H9 (cell line): ENCODE data around the gene LRCOL1. TPM values are rescaled to one million over a fixed set of nuclear protein-coding genes. Genes with fewer than 3 reads are reported as not detected.

ENCODE experiments used
- DNase-seq: peaks from one replicate; pipeline ENCODE4 v3.0.0-alpha.2; 2017
- H2AFZ ChIP-seq: one replicate; pipeline ENCODE4 v1.6.1; 2013; ENCODE audit warnings: mild to moderate bottlenecking, low read length, control low read depth, moderate library complexity
- H2AK5ac ChIP-seq: 2 replicates; pipeline ENCODE4 v1.6.1; 2013; ENCODE audit warnings: low read length, control low read depth, mixed read lengths; ENCODE audit not compliant: insufficient read length
- H2BK120ac ChIP-seq: one replicate; pipeline ENCODE4 v1.6.1; 2013; ENCODE audit warnings: low read depth, mild to moderate bottlenecking, low read length, control low read depth, inconsistent platforms; ENCODE audit not compliant: poor library complexity, severe bottlenecking
- H2BK12ac ChIP-seq: 2 replicates; pipeline ENCODE4 v1.6.1; 2013; ENCODE audit warnings: low read length, control low read depth, mixed read lengths, low read depth; ENCODE audit not compliant: insufficient read length
- H2BK15ac ChIP-seq: 2 replicates; pipeline ENCODE4 v1.6.1; 2013; ENCODE audit warnings: low read depth, low read length, control low read depth
- H2BK20ac ChIP-seq: one replicate; pipeline ENCODE4 v1.6.1; 2013; ENCODE audit warnings: low read depth, mild to moderate bottlenecking, low read length, control low read depth, inconsistent platforms; ENCODE audit not compliant: poor library complexity, severe bottlenecking
- H2BK5ac ChIP-seq: 2 replicates; pipeline ENCODE4 v1.6.1; 2013; ENCODE audit warnings: low read length, control low read depth, mixed read lengths; ENCODE audit not compliant: insufficient read length
- H3K14ac ChIP-seq: 2 replicates; pipeline ENCODE4 v1.6.1; 2013; ENCODE audit warnings: low read length, control low read depth; ENCODE audit not compliant: insufficient read depth
- H3K18ac ChIP-seq: 2 replicates; pipeline ENCODE4 v1.6.1; 2013; ENCODE audit warnings: low read depth, mild to moderate bottlenecking, mixed read lengths, low read length, control low read depth; ENCODE audit not compliant: insufficient read length
- H3K23ac ChIP-seq: 2 replicates; pipeline ENCODE4 v1.6.1; 2013; ENCODE audit warnings: low read length, control low read depth, mixed read lengths, low read depth; ENCODE audit not compliant: insufficient read length
- H3K23me2 ChIP-seq: 2 replicates; pipeline ENCODE4 v1.6.1; 2013; ENCODE audit warnings: low read depth, mild to moderate bottlenecking, mixed read lengths, low read length, control low read depth; ENCODE audit not compliant: insufficient read length, poor library complexity, severe bottlenecking
- H3K27ac ChIP-seq: 2 replicates; pipeline ENCODE4 v1.5.1; 2013; ENCODE audit warnings: low read length, control low read depth, mixed read lengths, low read depth; ENCODE audit not compliant: insufficient read length
- H3K27me3 ChIP-seq: 2 replicates; pipeline ENCODE4 v1.6.1; 2013; ENCODE audit warnings: low read length, control low read depth, inconsistent platforms; ENCODE audit not compliant: insufficient read depth
- H3K4ac ChIP-seq: 2 replicates; pipeline ENCODE4 v1.6.1; 2013; ENCODE audit warnings: low read depth, mild to moderate bottlenecking, control low read depth, inconsistent platforms, low read length, moderate library complexity
- H3K4me1 ChIP-seq: 2 replicates; pipeline ENCODE4 v1.6.1; 2013; ENCODE audit warnings: low read length, control low read depth, inconsistent platforms; ENCODE audit not compliant: insufficient read depth
- H3K4me2 ChIP-seq: 2 replicates; pipeline ENCODE4 v1.6.1; 2013; ENCODE audit warnings: low read length, control low read depth, mixed read lengths; ENCODE audit not compliant: insufficient read length, insufficient read depth
- H3K56ac ChIP-seq: 2 replicates; pipeline ENCODE4 v1.6.1; 2013; ENCODE audit warnings: low read depth, mild to moderate bottlenecking, mixed read lengths, low read length, control low read depth; ENCODE audit not compliant: insufficient read length
- H3K79me1 ChIP-seq: 2 replicates; pipeline ENCODE4 v1.6.1; 2013; ENCODE audit warnings: low read depth, mild to moderate bottlenecking, moderate library complexity, low read length, control low read depth, inconsistent platforms; ENCODE audit not compliant: insufficient read depth, poor library complexity, severe bottlenecking
- H3K79me2 ChIP-seq: 2 replicates; pipeline ENCODE4 v1.6.1; 2013; ENCODE audit warnings: low read length, control low read depth, inconsistent platforms; ENCODE audit not compliant: insufficient read depth
- H3K9ac ChIP-seq: 2 replicates; pipeline ENCODE4 v1.6.1; 2013; ENCODE audit warnings: low read length, control low read depth, mixed read lengths; ENCODE audit not compliant: insufficient read length; ENCODE audit errors: extremely low read depth
- H3K9me3 ChIP-seq: one replicate; pipeline ENCODE4 v1.6.1; 2013; ENCODE audit warnings: low read depth, low read length, inconsistent platforms; ENCODE audit not compliant: control insufficient read depth
- H3T11ph ChIP-seq: one replicate; pipeline ENCODE4 v1.6.1; 2013; ENCODE audit warnings: mild to moderate bottlenecking, low read length, control low read depth, inconsistent platforms
- H4K20me1 ChIP-seq: one replicate; pipeline ENCODE4 v1.6.1; 2013; ENCODE audit not compliant: control insufficient read depth, insufficient read length, insufficient read depth
- H4K5ac ChIP-seq: 2 replicates; pipeline ENCODE4 v1.6.1; 2013; ENCODE audit warnings: low read depth, mild to moderate bottlenecking, mixed read lengths, low read length, control low read depth; ENCODE audit not compliant: insufficient read length
- H4K8ac ChIP-seq: replicated peaks from 2 replicates; pipeline ENCODE4 v1.6.1; 2013; ENCODE audit warnings: low read length, control low read depth, mixed read lengths, low read depth; ENCODE audit not compliant: insufficient read length
- H4K91ac ChIP-seq: 2 replicates; pipeline ENCODE4 v1.6.1; 2013; ENCODE audit warnings: low read depth, mild to moderate bottlenecking, moderate library complexity, mixed read lengths, low read length, control low read depth; ENCODE audit not compliant: insufficient read length
- H3K27ac Mint-ChIP-seq, 3 experiments: 2 replicates in 2 of 3; 3 replicates in 1 of 3; pipeline ENCODE4 v1.8.0; 2020 to 2021; ENCODE audit warnings: mixed read lengths in 3 of 3, mild to moderate bottlenecking in 1 of 3, moderate library complexity in 1 of 3
- H3K27me3 Mint-ChIP-seq: 2 replicates; pipeline ENCODE4 v1.8.0; 2021; ENCODE audit warnings: low read depth, mild to moderate bottlenecking, moderate library complexity, mixed read lengths
- H3K36me3 Mint-ChIP-seq, 3 experiments: 2 replicates in 2 of 3; 3 replicates in 1 of 3; pipeline ENCODE4 v1.8.0; 2020 to 2021; ENCODE audit warnings: low read depth in 3 of 3, mixed read lengths in 3 of 3; ENCODE audit not compliant: insufficient read depth in 1 of 3
- H3K4me1 Mint-ChIP-seq, 2 experiments: 2 replicates each; pipeline ENCODE4 v1.8.0; 2020; ENCODE audit warnings: mixed read lengths in 2 of 2
- H3K4me3 Mint-ChIP-seq, 2 experiments: 2 replicates in 1 of 2; 3 replicates in 1 of 2; pipeline ENCODE4 v1.8.0; 2020 to 2021; ENCODE audit warnings: mild to moderate bottlenecking in 2 of 2, mixed read lengths in 2 of 2, moderate library complexity in 1 of 2
- H3K9me3 Mint-ChIP-seq, 2 experiments: 2 replicates in 1 of 2; 3 replicates in 1 of 2; pipeline ENCODE4 v1.8.0; 2020; ENCODE audit warnings: mild to moderate bottlenecking in 2 of 2, mixed read lengths in 2 of 2, moderate library complexity in 1 of 2
- CTCF ChIP-seq: fragments of 200-600 bp; sonication (generic); conservative IDR thresholded peaks from 3 replicates; pipeline ENCODE4 v1.8.0; 2021; ENCODE audit warnings: antibody characterized with exemption, mild to moderate bottlenecking
- WGBS: extraction: QIAGEN DNeasy Blood & Tissue Kit; methylation state at CpG from one replicate; pipeline ENCODE4 v1.1.7; 2013; ENCODE audit warnings: missing lambda C conversion rate, low lambda C conversion rate, mixed read lengths; ENCODE audit not compliant: insufficient read length; ENCODE audit errors: extremely low coverage; 5-methylcytosine and 5-hydroxymethylcytosine counted together
- total RNA-seq: library from RNA; stranded (reverse); gene quantifications from 2 replicates; pipeline ENCODE4 v1.2.1, GENCODE V29; 2021

The LRCOL1 gene
- total RNA-seq, 1 experiment from 2014 or later = not detected

- H4K8ac ChIP-seq = no peak overlapping the region
- H2AFZ ChIP-seq = no peak overlapping the region
- no peak overlapping the region for H2BK15ac ChIP-seq
- no peak overlapping the region for H4K91ac ChIP-seq
- no peak overlapping the region for H3K23ac ChIP-seq
- Mint-ChIP-seq H3K36me3 (no peaks in the 10 kb centered on the region; a peak in 1 of 7 replicates), H3K4me1 (peaks cover 0 to 6% of the 10 kb centered on the region in 2 experiments; a peak in 2 of 4 replicates), H3K27ac (no peak overlapping the region), H3K27me3 (peaks cover 70% of the 10 kb centered on the region), H3K4me3 (no peak overlapping the region), H3K9me3 (no peaks in the 10 kb centered on the region)
- peaks cover 4% of the 10 kb centered on the region for H3K23me2 ChIP-seq
- H3K4ac ChIP-seq = no peak overlapping the region
- no peak for TF ChIP-seq CTCF
- no peak overlapping the region for H3K4me2 ChIP-seq
- no peak overlapping the region for H3K56ac ChIP-seq
- H3T11ph ChIP-seq = no peak overlapping the region
- no peak overlapping the region for H3K18ac ChIP-seq
- no peak overlapping the region for H2BK5ac ChIP-seq
- no peak overlapping the region for H2AK5ac ChIP-seq
- no peak overlapping the region for H3K27ac ChIP-seq
- no peak overlapping the region for H4K5ac ChIP-seq
- H3K79me1 ChIP-seq = peaks cover 4% of the 10 kb centered on the region
- H3K79me2 ChIP-seq = peaks cover under 1% of the 10 kb centered on the region; the same call in 1 of the 2 replicates
- no peak for DNase-seq
- H3K4me1 ChIP-seq = no peaks in the 10 kb centered on the region
- no peak overlapping the region for H3K14ac ChIP-seq
- no peak overlapping the region for H2BK12ac ChIP-seq
- no CpG with 5 or more reads among the region's 19 CpGs for WGBS
- peaks cover 4% of the 10 kb centered on the region; the same call in 1 of the 2 replicates for H3K27me3 ChIP-seq
- H3K9me3 ChIP-seq = no peaks in the 10 kb centered on the region
- no peak overlapping the region for H3K9ac ChIP-seq
- H4K20me1 ChIP-seq = no peaks in the 10 kb centered on the region
- no peak overlapping the region for H2BK20ac ChIP-seq
- H2BK120ac ChIP-seq = no peak overlapping the region
These were observed 52.9 kb downstream of the LRCOL1 start for GRCh38 chr12:132557291-132558015.
